ENCODE data around the gene NDUFB10. TPM values are rescaled to one million over a fixed set of nuclear protein-coding genes. Genes with fewer than 3 reads are reported as not detected.

The NDUFB10 gene
- total and polyA plus RNA-seq, 3 donors from 2014 or later = 127 to 211 (median 186) TPM

DNA sequence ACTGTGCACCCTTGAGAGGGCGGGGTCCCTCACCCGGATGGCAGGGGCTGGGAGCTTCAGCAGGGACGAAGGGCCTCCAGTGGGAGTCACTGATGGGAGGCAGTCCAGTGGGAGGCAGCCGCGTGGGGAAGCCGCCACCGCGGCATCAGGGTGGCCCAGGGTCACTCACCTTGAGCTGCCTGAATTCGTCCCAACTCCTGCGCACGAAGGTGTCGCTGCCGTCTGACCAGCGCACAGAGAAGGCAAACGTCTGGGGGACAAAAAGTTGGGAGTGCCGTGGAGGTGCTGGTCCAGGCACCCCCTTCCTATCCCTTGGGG lies 21.4 kb downstream of the NDUFB10 start:
- intact Hi-C loops (cut with DNase I; ENCODE audit: low total_unique reads) = no loop called here
- no peaks in the 10 kb centered on the region for H3K9me3 ChIP-seq
- DNase-seq = no peak
- no peaks in the 10 kb centered on the region for H3K27me3 ChIP-seq
- no peak overlapping the region for H3K4me3 ChIP-seq
- 33 to 38% methylated on average over 10 to 16 of the region's 16 CpGs for WGBS, 2 donors
- no peaks in the 10 kb centered on the region for H3K36me3 ChIP-seq (ENCODE audit: low read depth, missing control alignments)
- TF ChIP-seq POLR2A (IDR thresholded peaks at IDR 0.05) = no peak
- TF ChIP-seq, protein P1, sequence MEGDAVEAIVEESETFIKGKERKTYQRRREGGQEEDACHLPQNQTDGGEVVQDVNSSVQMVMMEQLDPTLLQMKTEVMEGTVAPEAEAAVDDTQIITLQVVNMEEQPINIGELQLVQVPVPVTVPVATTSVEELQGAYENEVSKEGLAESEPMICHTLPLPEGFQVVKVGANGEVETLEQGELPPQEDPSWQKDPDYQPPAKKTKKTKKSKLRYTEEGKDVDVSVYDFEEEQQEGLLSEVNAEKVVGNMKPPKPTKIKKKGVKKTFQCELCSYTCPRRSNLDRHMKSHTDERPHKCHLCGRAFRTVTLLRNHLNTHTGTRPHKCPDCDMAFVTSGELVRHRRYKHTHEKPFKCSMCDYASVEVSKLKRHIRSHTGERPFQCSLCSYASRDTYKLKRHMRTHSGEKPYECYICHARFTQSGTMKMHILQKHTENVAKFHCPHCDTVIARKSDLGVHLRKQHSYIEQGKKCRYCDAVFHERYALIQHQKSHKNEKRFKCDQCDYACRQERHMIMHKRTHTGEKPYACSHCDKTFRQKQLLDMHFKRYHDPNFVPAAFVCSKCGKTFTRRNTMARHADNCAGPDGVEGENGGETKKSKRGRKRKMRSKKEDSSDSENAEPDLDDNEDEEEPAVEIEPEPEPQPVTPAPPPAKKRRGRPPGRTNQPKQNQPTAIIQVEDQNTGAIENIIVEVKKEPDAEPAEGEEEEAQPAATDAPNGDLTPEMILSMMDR (IDR thresholded peaks at IDR 0.05) = no peak
- H3K27ac ChIP-seq = no peak overlapping the region
- peaks cover 15% of the 10 kb centered on the region for H3K4me1 ChIP-seq

DNA sequence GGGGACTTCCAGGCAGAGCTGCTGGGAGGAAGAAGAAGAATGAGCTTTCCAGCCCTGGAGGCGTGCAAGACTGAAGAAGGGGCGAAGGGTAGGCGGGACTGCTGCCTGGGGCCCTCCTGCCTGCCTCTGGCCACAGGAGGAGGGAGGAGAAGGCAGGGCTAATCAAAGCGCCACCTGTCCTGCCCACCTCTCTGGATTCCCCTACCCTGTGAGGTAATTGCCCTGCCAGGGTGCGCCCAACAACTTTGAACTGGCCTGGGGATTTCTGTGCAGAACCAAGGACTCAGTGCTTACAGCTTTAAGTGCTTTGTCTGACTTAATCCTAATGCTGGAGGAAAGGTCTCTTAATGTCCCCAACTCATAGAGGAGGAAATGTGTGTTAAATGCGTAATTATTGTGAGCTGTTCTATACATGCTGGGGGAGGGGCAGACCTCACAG lies 22.1 kb downstream of the NDUFB10 start, which contains the start of gene NOXO1:
Gene NOXO1 (minus strand): TSS at position 72 of the 439 bp plus-strand sequence. CDS start 290 bp downstream, outside the sequence.
- no peak for DNase-seq
- no peaks in the 10 kb centered on the region for H3K9me3 ChIP-seq
- TF ChIP-seq POLR2A (IDR thresholded peaks at IDR 0.05) = no peak
- TF ChIP-seq, protein P1 (IDR thresholded peaks at IDR 0.05) = no peak
- intact Hi-C loops (cut with DNase I; ENCODE audit: low total_unique reads) = no loop called here
- no peaks in the 10 kb centered on the region for H3K36me3 ChIP-seq (ENCODE audit: low read depth, missing control alignments)
- H3K27me3 ChIP-seq = no peaks in the 10 kb centered on the region
- peaks cover 15% of the 10 kb centered on the region for H3K4me1 ChIP-seq
- H3K4me3 ChIP-seq = peak within 1 kb of the TSS in 1 of 2 donors; percentile 49
- 60 to 62% methylated on average over 6 of the region's 6 CpGs for WGBS, 2 donors
- H3K27ac ChIP-seq = no peak within 1 kb of the TSS

DNA sequence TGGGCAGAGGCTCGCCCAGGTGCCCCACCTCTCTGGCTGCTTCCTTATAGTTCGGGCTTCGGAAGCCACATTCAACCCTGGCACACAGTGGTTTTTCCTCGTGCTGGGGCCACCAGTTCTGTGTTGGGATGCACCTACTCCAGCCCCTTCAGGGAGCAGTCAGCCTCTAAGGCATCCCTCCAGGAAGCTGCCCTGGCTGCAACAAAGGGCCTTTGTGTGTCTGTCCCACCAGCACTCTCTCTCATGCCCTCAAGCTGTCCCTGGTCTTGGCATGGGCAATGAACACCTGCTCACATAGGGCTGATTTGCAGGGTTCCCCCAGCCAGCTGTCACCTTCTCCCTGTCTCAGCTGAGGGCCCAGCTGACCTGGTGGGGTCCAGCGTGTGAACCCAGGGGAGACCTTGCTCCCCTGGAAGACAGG lies 22.7 kb downstream of the NDUFB10 start:
- no peak overlapping the region for H3K4me3 ChIP-seq
- no peak for DNase-seq
- no peak overlapping the region for H3K27ac ChIP-seq
- WGBS, 2 donors = 41 to 57% methylated on average over 4 to 5 of the region's 5 CpGs
- TF ChIP-seq POLR2A (IDR thresholded peaks at IDR 0.05) = no peak
- TF ChIP-seq, protein P1 (IDR thresholded peaks at IDR 0.05) = no peak
- no peaks in the 10 kb centered on the region for H3K27me3 ChIP-seq
- no peaks in the 10 kb centered on the region for H3K9me3 ChIP-seq
- H3K36me3 ChIP-seq (ENCODE audit: low read depth, missing control alignments) = no peaks in the 10 kb centered on the region
- intact Hi-C loops (cut with DNase I; ENCODE audit: low total_unique reads) = no loop called here
- H3K4me1 ChIP-seq = peaks cover 15% of the 10 kb centered on the region

DNA sequence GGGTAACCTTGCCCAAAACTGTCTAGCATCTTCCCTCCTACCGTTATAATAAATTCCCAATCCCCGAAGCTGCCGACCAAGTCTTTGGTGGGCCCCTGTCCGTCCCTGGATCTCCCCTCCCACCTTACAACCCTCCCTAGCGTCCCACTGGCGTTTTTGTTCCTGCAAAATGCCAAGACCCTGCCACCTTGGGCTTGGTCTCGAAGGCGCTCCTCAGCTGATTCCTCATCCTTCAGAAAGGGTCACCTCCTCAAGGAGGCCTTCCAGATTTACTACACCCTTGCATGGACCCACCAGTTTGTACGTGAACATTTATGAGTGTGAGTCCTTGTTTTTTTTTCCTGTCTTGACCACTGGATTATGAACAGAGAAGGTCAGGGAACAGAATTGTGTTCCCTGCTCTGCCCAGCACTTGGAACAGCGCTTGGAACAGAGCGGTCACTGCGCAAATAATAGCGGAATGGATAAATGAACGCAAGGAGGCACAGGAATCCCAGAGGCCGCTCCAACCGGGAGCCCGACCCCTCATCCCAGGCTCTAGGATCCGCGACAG lies 23.7 kb downstream of the NDUFB10 start:
- DNase-seq = no peak
- intact Hi-C loops (cut with DNase I; ENCODE audit: low total_unique reads) = no loop called here
- TF ChIP-seq, protein P1 (IDR thresholded peaks at IDR 0.05) = no peak
- TF ChIP-seq POLR2A (IDR thresholded peaks at IDR 0.05) = no peak
- Histone ChIP-seq H3K4me3 (peak overlapping the region; percentile 77 to 79), H3K27me3 (no peaks in the 10 kb centered on the region), H3K9me3 (no peaks in the 10 kb centered on the region), H3K4me1 (peaks cover 15% of the 10 kb centered on the region), H3K36me3 (ENCODE audit: low read depth, missing control alignments) (no peaks in the 10 kb centered on the region), H3K27ac (peak overlapping the region in 1 of 2 donors; percentile 64)
- WGBS, 2 donors = 19 to 29% methylated on average over 17 to 19 of the region's 19 CpGs

All from testis (tissue), 3 donors.